IMR-90 (cell line): Measurements from ENCODE around the gene BCL6. TPM values are rescaled to one million over a fixed set of nuclear protein-coding genes. Genes with fewer than 3 reads are reported as not detected.

ENCODE experiments used
- ATAC-seq: fragments of 200-7000 bp; cut with Tn5 transposase; 2 replicates; pipeline ENCODE4 v1.9.1; 2020; ENCODE audit warnings: low read depth, mild to moderate bottlenecking, moderate library complexity
- BruUV-seq: library from RNA; stranded (reverse); fragments of 400-500 nt; replicated peaks from 2 replicates; lab custom pipeline; 2021; lab: Mats Ljungman, UMichigan
- CTCF ChIA-PET: fragments of 300-600 bp; formaldehyde crosslinking; extraction: SDS; loops from one replicate; lab custom pipeline; 2021; ENCODE audit warnings: antibody characterized with exemption; lab: Yijun Ruan, JAX
- POLR2A ChIA-PET: fragments of 300-600 bp; sonication (Branson Sonifier 250); formaldehyde crosslinking; loops from one replicate; lab custom pipeline; 2022; ENCODE audit warnings: antibody characterized with exemption; ENCODE audit not compliant: unreplicated experiment; lab: Charles Lee
- DNase-seq: peaks from one replicate; pipeline ENCODE4 v3.0.0; 2013
- H2AFZ ChIP-seq: replicated peaks from 2 replicates; pipeline ENCODE3; 2013; ENCODE audit warnings: low read length, mild to moderate bottlenecking; ENCODE audit not compliant: poor library complexity
- H2AK5ac ChIP-seq: 2 replicates; pipeline ENCODE4 v1.6.1; 2013; ENCODE audit warnings: low read depth, low read length, inconsistent platforms
- H2AK9ac ChIP-seq: replicated peaks from 2 replicates; pipeline ENCODE3; 2013; ENCODE audit warnings: mild to moderate bottlenecking, low read depth, low read length, moderate library complexity; ENCODE audit not compliant: poor library complexity
- H2BK120ac ChIP-seq: 2 replicates; pipeline ENCODE4 v1.6.1; 2013; ENCODE audit warnings: low read depth, low read length, inconsistent platforms
- H2BK15ac ChIP-seq: 3 replicates; pipeline ENCODE4 v1.6.1; 2013; ENCODE audit warnings: low read depth, low read length, inconsistent platforms
- H2BK20ac ChIP-seq: 2 replicates; pipeline ENCODE4 v1.6.1; 2013; ENCODE audit warnings: low read depth, mild to moderate bottlenecking, inconsistent platforms, low read length, moderate library complexity
- H2BK5ac ChIP-seq: 2 replicates; pipeline ENCODE4 v1.6.1; 2013; ENCODE audit warnings: mild to moderate bottlenecking, low read depth, low read length, inconsistent platforms; ENCODE audit not compliant: poor library complexity, severe bottlenecking
- H3K14ac ChIP-seq: replicated peaks from 2 replicates; pipeline ENCODE4 v1.6.1; 2013; ENCODE audit warnings: low read depth, low read length, inconsistent platforms
- H3K18ac ChIP-seq: 2 replicates; pipeline ENCODE4 v1.6.1; 2013; ENCODE audit warnings: low read depth, low read length, control low read depth
- H3K23ac ChIP-seq: 2 replicates; pipeline ENCODE4 v1.6.1; 2013; ENCODE audit warnings: low read depth, low read length, inconsistent platforms
- H3K27ac ChIP-seq: 2 replicates; pipeline ENCODE4 v1.5.1; 2013; ENCODE audit warnings: mild to moderate bottlenecking, control low read depth, low read length; ENCODE audit not compliant: insufficient read depth
- H3K27me3 ChIP-seq: 2 replicates; pipeline ENCODE4 v1.6.1; 2013; ENCODE audit warnings: low read length; ENCODE audit not compliant: control insufficient read depth, insufficient read depth
- H3K36me3 ChIP-seq: 2 replicates; pipeline ENCODE4 v1.6.1; 2013; ENCODE audit warnings: low read length, mixed read lengths; ENCODE audit not compliant: control insufficient read depth, insufficient read depth
- H3K4ac ChIP-seq: 2 replicates; pipeline ENCODE4 v1.6.1; 2013; ENCODE audit warnings: low read depth, low read length, inconsistent platforms
- H3K4me1 ChIP-seq: 2 replicates; pipeline ENCODE4 v1.6.1; 2013; ENCODE audit warnings: low read length, mixed read lengths; ENCODE audit not compliant: control insufficient read depth, insufficient read depth
- H3K4me2 ChIP-seq: 2 replicates; pipeline ENCODE4 v1.6.1; 2013; ENCODE audit warnings: low read depth, mild to moderate bottlenecking, control low read depth, low read length, moderate library complexity
- H3K4me3 ChIP-seq: 2 replicates; pipeline ENCODE4 v1.5.1; 2013; ENCODE audit warnings: low read depth, mild to moderate bottlenecking, control low read depth, low read length, moderate library complexity; ENCODE audit not compliant: insufficient read depth
- H3K56ac ChIP-seq: 2 replicates; pipeline ENCODE4 v1.6.1; 2013; ENCODE audit warnings: low read length, inconsistent platforms; ENCODE audit not compliant: insufficient read depth; ENCODE audit errors: extremely low read depth
- H3K79me1 ChIP-seq, 2 experiments: 2 replicates each; pipeline ENCODE4 v1.6.1; 2013; ENCODE audit warnings: low read length in 2 of 2, inconsistent platforms in 1 of 2, low read depth in 1 of 2
- H3K9ac ChIP-seq: 2 replicates; pipeline ENCODE4 v1.6.1; 2013; ENCODE audit warnings: low read depth, low read length, control low read depth
- H3K9me1 ChIP-seq: 2 replicates; pipeline ENCODE4 v1.6.1; 2013; ENCODE audit warnings: low read length, inconsistent platforms; ENCODE audit not compliant: insufficient read depth
- H3K9me3 ChIP-seq: 2 replicates; pipeline ENCODE4 v1.6.1; 2013; ENCODE audit warnings: low read length; ENCODE audit not compliant: control insufficient read depth, insufficient read depth
- H4K20me1 ChIP-seq: 2 replicates; pipeline ENCODE4 v1.6.1; 2013; ENCODE audit warnings: low read length, inconsistent platforms; ENCODE audit not compliant: insufficient read depth
- H4K5ac ChIP-seq: 2 replicates; pipeline ENCODE4 v1.6.1; 2013; ENCODE audit warnings: mild to moderate bottlenecking, low read depth, low read length, control low read depth
- H4K8ac ChIP-seq, 2 experiments: 2 replicates each; pipeline ENCODE4 v1.6.1; 2013; ENCODE audit warnings: low read depth in 2 of 2, low read length in 2 of 2, control low read depth in 1 of 2, inconsistent platforms in 1 of 2
- H4K91ac ChIP-seq: 2 replicates; pipeline ENCODE4 v1.6.1; 2013; ENCODE audit warnings: low read depth, low read length, inconsistent platforms; ENCODE audit not compliant: insufficient read depth
- MAZ ChIP-seq: IDR thresholded peaks from 2 replicates; pipeline ENCODE4 v1.6.1; 2012; ENCODE audit warnings: low read depth, mild to moderate bottlenecking, low read length, improper control_type of control experiment, moderate library complexity, borderline replicate concordance
- NFE2L2 ChIP-seq: fragments of 150-350 bp; IDR thresholded peaks from 2 replicates; pipeline ENCODE4 v1.6.1; 2016; ENCODE audit warnings: low read depth, mild to moderate bottlenecking, low read length
- RAD21 ChIP-seq: IDR thresholded peaks from 2 replicates; pipeline ENCODE4 v1.6.1; 2012; ENCODE audit warnings: low read length, improper control_type of control experiment
- RCOR1 ChIP-seq: IDR thresholded peaks from 2 replicates; pipeline ENCODE4 v1.6.1; 2012; ENCODE audit warnings: mild to moderate bottlenecking, low read length, improper control_type of control experiment; ENCODE audit not compliant: insufficient replicate concordance
- WGBS, 2 experiments: methylation state at CpG; one replicate each; pipeline versions ENCODE4 v1.1.5 to v1.1.7; 2013; ENCODE audit warnings: missing lambda C conversion rate in 2 of 2; ENCODE audit not compliant: insufficient read length in 1 of 2; ENCODE audit errors: extremely low coverage in 2 of 2; 5-methylcytosine and 5-hydroxymethylcytosine counted together
- dilution Hi-C: fragments of 300-500 bp; cut with HindIII; formaldehyde crosslinking; loops from one replicate; pipeline ENCODE4 v1.14.3; 2018; ENCODE audit warnings: low sequenced_read_pairs; ENCODE audit not compliant: unreplicated experiment
- in situ Hi-C: fragments of 300-500 bp; cut with MboI; formaldehyde crosslinking; loops from 3 replicates; pipeline ENCODE4 v1.14.3; 2019; ENCODE audit warnings: low sequenced_read_pairs, inconsistent platforms, mixed read lengths
- intact Hi-C: fragments of 100-400 bp; cut with micrococcal nuclease; formaldehyde crosslinking; loops from 2 replicates; pipeline ENCODE4 v1.10.0; 2022
- polyA plus RNA-seq, 3 experiments: library from polyadenylated mRNA; depleted of rRNA; stranded (reverse); fragments of >200 nt; gene quantifications; 2 replicates each; pipeline ENCODE4 v1.2.3, GENCODE V29; 2012; ENCODE audit warnings: low replicate concordance in 1 of 3
- total RNA-seq: library from RNA; depleted of rRNA; stranded (reverse); fragments of >200 nt; gene quantifications from 2 replicates; pipeline ENCODE4 v1.2.3, GENCODE V29; 2012

BCL6 gene
- total and polyA plus RNA-seq, 2 of the 4 experiments (the other 2 are of a cell fraction) = 19.7 to 22.6 TPM

DNA sequence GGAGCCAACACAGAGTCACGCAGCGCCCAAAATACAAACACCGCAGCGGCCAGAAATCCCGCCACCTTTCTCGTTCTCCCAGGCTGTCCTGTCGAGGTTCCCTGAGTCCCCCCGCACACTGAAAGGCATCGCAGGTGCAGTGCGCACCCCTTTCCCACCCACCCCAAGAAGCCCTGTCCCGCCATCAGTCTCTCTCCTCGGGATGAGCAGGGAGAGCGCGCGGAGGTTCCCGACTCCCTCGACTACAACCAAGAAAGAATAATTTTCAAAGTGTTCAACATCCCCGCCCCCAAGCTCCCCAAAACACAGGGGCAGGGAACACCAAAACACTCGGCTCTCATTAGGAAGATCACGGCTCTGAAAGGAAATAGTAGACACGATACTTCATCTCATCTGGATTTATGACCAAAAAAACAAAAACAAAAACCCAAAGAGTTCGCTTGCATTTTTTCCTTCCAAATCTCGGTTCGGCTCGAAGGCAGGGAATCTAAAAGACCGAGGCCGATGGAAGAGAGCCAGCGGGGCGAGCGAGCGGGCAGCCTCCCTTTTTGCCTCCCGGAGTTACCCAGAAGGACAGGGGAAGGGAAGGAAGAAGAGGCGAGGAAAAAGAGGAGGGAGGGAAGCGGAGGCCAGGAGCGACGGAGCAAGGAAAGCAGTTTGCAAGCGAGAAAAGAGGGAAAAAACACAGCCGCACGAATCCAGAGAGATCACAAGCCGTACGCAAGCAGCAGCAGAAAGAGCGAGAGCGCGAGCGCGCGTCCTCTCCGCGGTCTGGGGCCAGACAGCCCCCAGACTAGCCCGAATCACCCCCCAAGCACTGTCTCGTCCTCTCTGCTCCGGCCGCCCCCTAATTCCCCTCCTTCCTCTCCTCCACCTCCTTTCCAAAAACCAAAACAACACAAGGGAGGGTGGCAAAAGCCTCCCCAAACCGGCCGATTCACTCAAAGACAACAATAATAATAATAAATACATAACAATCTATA, 808 bp downstream of the BCL6 start:
- POLR2A ChIA-PET = interaction anchor here (0.9 to 1.3 kb wide), 4 partner anchors 241 to 526 kb away, joined by 3 read pairs; no protein-coding TSS in a partner anchor

More for the DNA sequence above, 808 bp downstream of the BCL6 start:
- H3K23ac ChIP-seq = peak overlapping the region; percentile 70
- peak overlapping the region; percentile 90 for H3K9ac ChIP-seq
- peak overlapping the region; percentile 83 for H2AFZ ChIP-seq
- TF ChIP-seq RAD21 (peak; percentile 16; the same call in 1 of the 2 replicates), NFE2L2 (no peak), RCOR1 (no peak), MAZ (peak; percentile 21; the same call in 1 of the 2 replicates)
- peak overlapping the region; percentile 78 for H3K56ac ChIP-seq
- H3K4ac ChIP-seq = peak overlapping the region; percentile 87
- H3K27ac ChIP-seq = peak overlapping the region; percentile 90
- no peaks in the 10 kb centered on the region for H3K27me3 ChIP-seq
- H3K79me1 ChIP-seq = peaks cover 0 to 46% of the 10 kb centered on the region in 2 experiments
- peak overlapping the region; percentile 95 for H3K14ac ChIP-seq
- CTCF ChIA-PET = interaction anchor here (0.5 to 1.4 kb wide), 4 partner anchors 241 to 1210 kb away, joined by 3 to 6 read pairs (median 3); no protein-coding TSS in a partner anchor
- intact Hi-C loops = loop anchor here (1.0 to 5.0 kb wide), 8 partner anchors 213 to 1298 kb away; no protein-coding TSS in a partner anchor
- BruUV-seq = TSS peak; percentile 87
- H2AK5ac ChIP-seq = peak overlapping the region; percentile 59
- no peaks in the 10 kb centered on the region for H3K9me1 ChIP-seq
- H3K18ac ChIP-seq = peak overlapping the region; percentile 82
- DNase-seq = peak; percentile 49
- peak overlapping the region; percentile 42; the same call in 1 of the 3 replicates for H2BK15ac ChIP-seq
- ATAC-seq = no peak
- peaks cover 31% of the 10 kb centered on the region for H4K20me1 ChIP-seq
- H3K9me3 ChIP-seq = no peaks in the 10 kb centered on the region
- no peak overlapping the region for H2BK20ac ChIP-seq
- peak overlapping the region; percentile 80 for H2BK120ac ChIP-seq
- H4K5ac ChIP-seq = peak overlapping the region; percentile 20
- peak overlapping the region; percentile 75 for H2BK5ac ChIP-seq
- H3K4me1 ChIP-seq = peaks cover 5% of the 10 kb centered on the region; the same call in 1 of the 2 replicates
- H2AK9ac ChIP-seq = peak overlapping the region; percentile 81
- peak overlapping the region; percentile 54 for H3K4me2 ChIP-seq
- in situ Hi-C loops = loop anchor here (5.0 to 25.0 kb wide), 7 partner anchors 430 to 1208 kb away; no protein-coding TSS in a partner anchor
- dilution Hi-C loops = loop anchor here (10.0 to 25.0 kb wide), 2 partner anchors 568 to 1210 kb away; no protein-coding TSS in a partner anchor
- peak overlapping the region; percentile 83 for H3K4me3 ChIP-seq
- peak overlapping the region; percentile 15 to 46 for H4K8ac ChIP-seq
- peak overlapping the region; percentile 77 for H4K91ac ChIP-seq
- H3K36me3 ChIP-seq = no peaks in the 10 kb centered on the region
- 1% methylated on average over 27 of the region's 55 CpGs; no CpG with 5 or more reads in 1 of the 2 experiments for WGBS, 2 experiments
